Measurements from ENCODE around the gene VAV3.

VAV3 gene

DNA sequence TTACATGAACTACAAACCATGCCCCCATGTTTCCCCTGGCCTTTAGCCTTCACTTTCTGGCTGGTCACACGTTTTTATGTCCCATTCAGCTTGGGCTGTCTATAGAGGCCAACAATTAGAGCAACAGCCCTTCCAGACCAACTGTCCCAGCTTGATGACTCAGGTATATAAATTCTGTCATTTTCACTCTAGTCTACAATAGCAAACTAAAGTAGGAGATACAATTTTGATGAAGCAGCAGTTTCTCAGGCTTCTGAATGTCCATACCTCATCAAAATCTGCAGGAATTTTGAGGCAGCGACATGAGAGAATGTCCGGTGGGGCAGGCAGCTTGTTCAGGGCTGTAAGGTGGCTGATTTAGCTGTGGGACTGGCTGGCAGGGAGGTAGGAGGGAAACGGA lies 45.6 kb upstream of the VAV3 start:
- no peak for DNase-seq (ENCODE audit: low spot score)
- no peak overlapping the region for H2AK5ac ChIP-seq (ENCODE audit: low read depth, low read length)
- no peak overlapping the region for H2BK15ac ChIP-seq (ENCODE audit: low read length)
- no peak overlapping the region for H3K23ac ChIP-seq (ENCODE audit: low read depth, low read length, poor library complexity)
- H3K4me3 ChIP-seq (ENCODE audit: low read length in 2 of 2) = no peak overlapping the region
- H3K27ac ChIP-seq (replicated peaks; ENCODE audit: low read length) = no peak overlapping the region
- H3K27me3 ChIP-seq (ENCODE audit: control insufficient read depth in 3 of 3, insufficient read depth in 3 of 3, low read depth in 1 of 3, low read length in 3 of 3) = no peaks in the 10 kb centered on the region
- no peaks in the 10 kb centered on the region for H3K36me3 ChIP-seq (replicated peaks in 1 of 2; ENCODE audit: control insufficient read depth in 2 of 2, insufficient read depth in 2 of 2, low read length in 2 of 2)
- H3K18ac ChIP-seq (ENCODE audit: low read length) = no peak overlapping the region
- no peak overlapping the region for H3K14ac ChIP-seq (ENCODE audit: low read length)
- no peak overlapping the region for H2BK12ac ChIP-seq (ENCODE audit: low read length)
- no peaks in the 10 kb centered on the region for H3K79me1 ChIP-seq (ENCODE audit: low read depth, low read length)
- peaks cover 0 to 3% of the 10 kb centered on the region in 2 donors for H3K4me1 ChIP-seq (ENCODE audit: control insufficient read depth in 2 of 2, insufficient read depth in 1 of 2, low read depth in 1 of 2, low read length in 2 of 2)
- H3K4ac ChIP-seq (ENCODE audit: low read length) = no peak overlapping the region
- no peak overlapping the region for H2BK5ac ChIP-seq (ENCODE audit: low read length)
- H3K9me3 ChIP-seq (replicated peaks in 1 of 2; ENCODE audit: control insufficient read depth in 2 of 2, insufficient read depth in 1 of 2, low read depth in 1 of 2, low read length in 2 of 2) = no peaks in the 10 kb centered on the region
- no peak overlapping the region for H3K9ac ChIP-seq (ENCODE audit: low read depth, low read length, poor library complexity)
- no peak overlapping the region for H3K4me2 ChIP-seq (ENCODE audit: insufficient read depth, low read length, poor library complexity, severe bottlenecking)
- H4K91ac ChIP-seq (ENCODE audit: low read depth, low read length, poor library complexity) = no peak overlapping the region
- no peak overlapping the region for H4K8ac ChIP-seq (ENCODE audit: low read depth, low read length)
- no CpG with 5 or more reads among the region's 4 CpGs for WGBS, 2 donors (ENCODE audit: extremely low coverage in 2 of 2, insufficient read length in 2 of 2, insufficient replicate concordance in 1 of 2)
- H2AFZ ChIP-seq (ENCODE audit: low read length) = peak overlapping the region; percentile 15
- H2BK120ac ChIP-seq (ENCODE audit: low read depth, low read length) = no peak overlapping the region

DNA sequence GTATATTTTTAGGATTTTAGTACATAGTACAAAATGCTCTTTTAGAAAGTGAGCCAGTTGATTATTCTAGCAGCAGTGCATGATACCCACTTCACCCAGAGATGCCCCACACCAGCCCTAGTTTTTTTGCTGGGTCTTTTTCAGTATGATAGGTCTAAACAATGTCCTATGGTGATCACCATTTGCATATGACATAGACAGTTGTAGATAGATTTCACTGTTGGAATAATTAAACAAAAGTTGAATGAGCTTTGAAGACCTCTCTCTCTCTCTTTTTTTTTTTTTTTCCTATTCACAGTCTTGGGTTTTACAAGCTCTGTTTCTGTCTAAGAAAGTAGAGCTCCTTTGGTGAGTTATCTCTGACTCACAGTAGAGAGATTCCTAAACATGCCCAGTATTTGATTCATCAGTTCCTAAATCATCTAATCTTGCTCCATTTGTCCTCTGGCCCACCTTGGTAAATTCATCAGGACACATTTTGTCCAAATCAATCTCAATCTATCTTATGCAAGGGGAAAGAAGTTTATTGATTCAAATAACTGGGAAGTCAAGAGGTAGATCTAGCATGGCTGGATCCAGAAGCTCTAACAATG lies 44.7 kb upstream of the VAV3 start:
- H3K4me1 ChIP-seq (ENCODE audit: control insufficient read depth in 2 of 2, insufficient read depth in 1 of 2, low read depth in 1 of 2, low read length in 2 of 2) = peaks cover 0 to 3% of the 10 kb centered on the region in 2 donors
- no peaks in the 10 kb centered on the region for H3K79me1 ChIP-seq (ENCODE audit: low read depth, low read length)
- H3K9ac ChIP-seq (ENCODE audit: low read depth, low read length, poor library complexity) = no peak overlapping the region
- H3K18ac ChIP-seq (ENCODE audit: low read length) = no peak overlapping the region
- no peak overlapping the region for H4K91ac ChIP-seq (ENCODE audit: low read depth, low read length, poor library complexity)
- H2BK15ac ChIP-seq (ENCODE audit: low read length) = no peak overlapping the region
- no peaks in the 10 kb centered on the region for H3K27me3 ChIP-seq (ENCODE audit: control insufficient read depth in 3 of 3, insufficient read depth in 3 of 3, low read depth in 1 of 3, low read length in 3 of 3)
- H3K4ac ChIP-seq (ENCODE audit: low read length) = no peak overlapping the region
- no peak overlapping the region for H2BK120ac ChIP-seq (ENCODE audit: low read depth, low read length)
- H2AFZ ChIP-seq (ENCODE audit: low read length) = no peak overlapping the region
- H2BK12ac ChIP-seq (ENCODE audit: low read length) = no peak overlapping the region
- no peak overlapping the region for H3K4me2 ChIP-seq (ENCODE audit: insufficient read depth, low read length, poor library complexity, severe bottlenecking)
- H3K9me3 ChIP-seq (replicated peaks in 1 of 2; ENCODE audit: control insufficient read depth in 2 of 2, insufficient read depth in 1 of 2, low read depth in 1 of 2, low read length in 2 of 2) = no peaks in the 10 kb centered on the region
- no peaks in the 10 kb centered on the region for H3K36me3 ChIP-seq (replicated peaks in 1 of 2; ENCODE audit: control insufficient read depth in 2 of 2, insufficient read depth in 2 of 2, low read length in 2 of 2)
- H2BK5ac ChIP-seq (ENCODE audit: low read length) = no peak overlapping the region
- DNase-seq (ENCODE audit: low spot score) = no peak
- H3K14ac ChIP-seq (ENCODE audit: low read length) = no peak overlapping the region
- no peak overlapping the region for H3K4me3 ChIP-seq (ENCODE audit: low read length in 2 of 2)
- no peak overlapping the region for H3K23ac ChIP-seq (ENCODE audit: low read depth, low read length, poor library complexity)
- no peak overlapping the region for H2AK5ac ChIP-seq (ENCODE audit: low read depth, low read length)
- no peak overlapping the region for H4K8ac ChIP-seq (ENCODE audit: low read depth, low read length)
- no peak overlapping the region for H3K27ac ChIP-seq (replicated peaks; ENCODE audit: low read length)

DNA sequence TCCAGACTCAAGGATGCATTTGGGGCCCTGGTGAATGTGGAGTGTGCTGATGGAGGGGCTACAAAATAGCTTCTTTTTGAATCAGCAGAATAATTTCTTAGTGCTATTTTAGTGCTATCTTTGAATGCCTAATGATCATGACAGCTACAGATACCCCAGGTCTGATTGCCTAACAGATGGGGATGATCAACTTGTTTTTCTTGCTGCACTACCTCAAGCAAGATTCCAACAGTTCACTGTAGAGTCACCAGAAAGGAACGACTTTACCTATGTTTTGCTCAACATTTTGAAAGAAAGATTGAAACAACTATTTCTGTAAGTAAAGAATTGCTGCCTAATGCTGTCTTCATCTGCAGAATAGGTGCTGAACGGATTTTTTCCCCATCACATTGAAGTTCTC lies 42.6 kb upstream of the VAV3 start:
- Histone ChIP-seq H3K9me3 (replicated peaks in 1 of 2; ENCODE audit: control insufficient read depth in 2 of 2, insufficient read depth in 1 of 2, low read depth in 1 of 2, low read length in 2 of 2) (no peaks in the 10 kb centered on the region), H2BK12ac (ENCODE audit: low read length) (no peak overlapping the region), H3K36me3 (replicated peaks in 1 of 2; ENCODE audit: control insufficient read depth in 2 of 2, insufficient read depth in 2 of 2, low read length in 2 of 2) (no peaks in the 10 kb centered on the region), H2BK120ac (ENCODE audit: low read depth, low read length) (no peak overlapping the region), H3K4me2 (ENCODE audit: insufficient read depth, low read length, poor library complexity, severe bottlenecking) (no peak overlapping the region), H2AK5ac (ENCODE audit: low read depth, low read length) (no peak overlapping the region), H3K27me3 (ENCODE audit: control insufficient read depth in 3 of 3, insufficient read depth in 3 of 3, low read depth in 1 of 3, low read length in 3 of 3) (no peaks in the 10 kb centered on the region), H2BK15ac (ENCODE audit: low read length) (no peak overlapping the region), H3K27ac (replicated peaks; ENCODE audit: low read length) (no peak overlapping the region), H3K79me1 (ENCODE audit: low read depth, low read length) (no peaks in the 10 kb centered on the region), H3K4ac (ENCODE audit: low read length) (no peak overlapping the region), H2AFZ (ENCODE audit: low read length) (peak overlapping the region; percentile 14), H4K8ac (ENCODE audit: low read depth, low read length) (no peak overlapping the region), H2BK5ac (ENCODE audit: low read length) (no peak overlapping the region), H4K91ac (ENCODE audit: low read depth, low read length, poor library complexity) (no peak overlapping the region), H3K9ac (ENCODE audit: low read depth, low read length, poor library complexity) (no peak overlapping the region), H3K4me1 (ENCODE audit: control insufficient read depth in 2 of 2, insufficient read depth in 1 of 2, low read depth in 1 of 2, low read length in 2 of 2) (peaks cover 0 to 3% of the 10 kb centered on the region in 2 donors), H3K14ac (ENCODE audit: low read length) (no peak overlapping the region), H3K18ac (ENCODE audit: low read length) (no peak overlapping the region), H3K23ac (ENCODE audit: low read depth, low read length, poor library complexity) (no peak overlapping the region), H3K4me3 (ENCODE audit: low read length in 2 of 2) (no peak overlapping the region)
- no CpG with 5 or more reads among the region's 2 CpGs for WGBS, 2 donors (ENCODE audit: extremely low coverage in 2 of 2, insufficient read length in 2 of 2, insufficient replicate concordance in 1 of 2)
- no peak for DNase-seq (ENCODE audit: low spot score)

DNA sequence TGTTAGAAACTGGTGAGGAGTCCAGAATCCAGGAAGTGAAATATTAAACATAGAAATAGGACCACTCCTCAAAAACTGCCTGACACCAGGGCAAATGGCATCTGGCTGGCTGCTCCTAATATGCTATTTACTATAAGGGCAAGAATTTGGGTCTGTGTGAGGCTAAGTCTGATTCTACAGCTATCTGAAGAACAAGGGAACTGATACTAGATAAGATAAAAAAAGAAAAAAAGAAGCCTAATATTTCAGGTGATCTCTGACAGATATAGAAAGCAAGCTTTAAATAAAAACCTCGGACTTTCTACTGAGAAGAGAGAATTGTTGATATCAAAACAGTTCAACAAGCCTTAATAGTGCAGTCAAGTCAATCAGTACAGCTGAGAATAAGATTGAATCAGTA lies 42.1 kb upstream of the VAV3 start:
- Histone ChIP-seq H2AK5ac (ENCODE audit: low read depth, low read length) (no peak overlapping the region), H3K18ac (ENCODE audit: low read length) (no peak overlapping the region), H3K4me2 (ENCODE audit: insufficient read depth, low read length, poor library complexity, severe bottlenecking) (no peak overlapping the region), H3K4me1 (ENCODE audit: control insufficient read depth in 2 of 2, insufficient read depth in 1 of 2, low read depth in 1 of 2, low read length in 2 of 2) (peaks cover 0 to 3% of the 10 kb centered on the region in 2 donors), H3K23ac (ENCODE audit: low read depth, low read length, poor library complexity) (no peak overlapping the region), H3K9me3 (replicated peaks in 1 of 2; ENCODE audit: control insufficient read depth in 2 of 2, insufficient read depth in 1 of 2, low read depth in 1 of 2, low read length in 2 of 2) (no peaks in the 10 kb centered on the region), H2BK120ac (ENCODE audit: low read depth, low read length) (no peak overlapping the region), H2BK12ac (ENCODE audit: low read length) (no peak overlapping the region), H2BK15ac (ENCODE audit: low read length) (no peak overlapping the region), H3K4ac (ENCODE audit: low read length) (no peak overlapping the region), H3K4me3 (ENCODE audit: low read length in 2 of 2) (no peak overlapping the region), H2BK5ac (ENCODE audit: low read length) (no peak overlapping the region), H3K27me3 (ENCODE audit: control insufficient read depth in 3 of 3, insufficient read depth in 3 of 3, low read depth in 1 of 3, low read length in 3 of 3) (no peaks in the 10 kb centered on the region), H3K14ac (ENCODE audit: low read length) (no peak overlapping the region), H4K91ac (ENCODE audit: low read depth, low read length, poor library complexity) (no peak overlapping the region), H3K9ac (ENCODE audit: low read depth, low read length, poor library complexity) (no peak overlapping the region), H3K27ac (replicated peaks; ENCODE audit: low read length) (no peak overlapping the region), H4K8ac (ENCODE audit: low read depth, low read length) (no peak overlapping the region), H3K79me1 (ENCODE audit: low read depth, low read length) (no peaks in the 10 kb centered on the region), H3K36me3 (replicated peaks in 1 of 2; ENCODE audit: control insufficient read depth in 2 of 2, insufficient read depth in 2 of 2, low read length in 2 of 2) (no peaks in the 10 kb centered on the region), H2AFZ (ENCODE audit: low read length) (peak overlapping the region; percentile 14)
- WGBS, 2 donors (ENCODE audit: extremely low coverage in 2 of 2, insufficient read length in 2 of 2, insufficient replicate concordance in 1 of 2) = no CpG with 5 or more reads among the region's 1 CpG
- DNase-seq (ENCODE audit: low spot score) = no peak
